Lung (tissue), 12 donors: ENCODE data around the gene AP1M2. TPM values are rescaled to one million over a fixed set of nuclear protein-coding genes. Genes with fewer than 3 reads are reported as not detected.
"Not testable (repeated sequence)": the region's sequence is repeated elsewhere in the genome, so short reads cannot be mapped to it uniquely, and the experiment has no call there.

Experiments
- ATAC-seq: fragments of 200-7000 bp; cut with Tn5 transposase; one replicate; pipeline ENCODE4 v1.9.1; 2020; ENCODE audit warnings: moderate number of reproducible peaks; ENCODE audit not compliant: insufficient read depth, low FRiP score
- DNase-seq, 3 donors: peaks; one replicate each; pipeline ENCODE4 v3.0.0-alpha.2; 2013 to 2017
- H3K27ac ChIP-seq, 2 donors: one replicate each; pipeline ENCODE4 v1.5.1; 2013; ENCODE audit warnings: mild to moderate bottlenecking in 2 of 2, moderate library complexity in 2 of 2, control low read depth in 1 of 2, inconsistent platforms in 1 of 2, low read depth in 1 of 2, low read length in 1 of 2
- H3K27me3 ChIP-seq, 3 donors: one replicate each; pipeline ENCODE4 v1.5.1; 2013; ENCODE audit warnings: low read length in 2 of 3; ENCODE audit not compliant: control insufficient read depth in 3 of 3, insufficient read depth in 3 of 3
- H3K36me3 ChIP-seq, 4 donors: one replicate each; pipeline ENCODE4 v1.5.1; 2013; ENCODE audit warnings: low read length in 4 of 4, mild to moderate bottlenecking in 1 of 4, moderate library complexity in 1 of 4; ENCODE audit not compliant: control insufficient read depth in 4 of 4, insufficient read depth in 4 of 4
- H3K4me1 ChIP-seq, 5 donors: one replicate each; pipeline ENCODE4 v1.5.1; 2013; ENCODE audit warnings: low read length in 5 of 5, mild to moderate bottlenecking in 2 of 5, moderate library complexity in 1 of 5; ENCODE audit not compliant: control insufficient read depth in 5 of 5, insufficient read depth in 5 of 5
- H3K4me3 ChIP-seq: one replicate; pipeline ENCODE4 v1.5.1; 2013; ENCODE audit warnings: mild to moderate bottlenecking, control low read depth, moderate library complexity
- H3K9ac ChIP-seq, 2 donors: one replicate each; pipeline ENCODE4 v1.5.1; 2013; ENCODE audit warnings: low read length in 2 of 2, control low read depth in 1 of 2; ENCODE audit not compliant: insufficient read depth in 1 of 2
- H3K9me3 ChIP-seq, 4 donors: one replicate each; pipeline ENCODE4 v1.5.1; 2013; ENCODE audit warnings: low read length in 3 of 4, mild to moderate bottlenecking in 1 of 4, moderate library complexity in 1 of 4; ENCODE audit not compliant: control insufficient read depth in 4 of 4, insufficient read depth in 3 of 4
- CTCF ChIP-seq: IDR thresholded peaks from 2 replicates; pipeline ENCODE4 v1.5.1; 2012; ENCODE audit warnings: mild to moderate bottlenecking; ENCODE audit errors: control extremely low read depth, extremely low read depth
- WGBS, 2 donors: extraction: QIAGEN DNeasy Blood & Tissue Kit; methylation state at CpG; one replicate each; pipeline ENCODE4 v1.1.7; 2013; 5-methylcytosine and 5-hydroxymethylcytosine counted together
- polyA plus RNA-seq, 2 donors: library from polyadenylated mRNA; stranded (reverse); fragments of 200-250 nt; gene quantifications; one replicate each; pipeline ENCODE4 v1.2.1, GENCODE V29; 2013
- total RNA-seq, 2 donors: library from RNA; depleted of rRNA in 1 of 2; stranded (reverse); fragments of >200 nt in 1 of 2; gene quantifications; one replicate each; pipeline ENCODE4 v1.2.1, GENCODE V29; 2014 to 2021
- donor health status: control.
- donor health status: control.
- donor health status: Bipolar disorder and iron deficiency.
- donor health status: healthy.
- donor health status: DM: yes; HTN: yes; CAD: no.

The AP1M2 gene
- total and polyA plus RNA-seq, 4 donors: 31.6 to 70.9 (median 48.9) TPM

- Histone ChIP-seq H3K4me1 (peaks cover 0 to 4% (median 1%) of the 10 kb centered on the region in 5 donors), H3K9me3 (no peaks in the 10 kb centered on the region), H3K9ac (no peak overlapping the region), H3K4me3 (no peak overlapping the region), H3K27me3 (no peaks in the 10 kb centered on the region), H3K36me3 (peaks cover 0 to 4% (median 0%) of the 10 kb centered on the region in 4 donors), H3K27ac (no peak overlapping the region)
- ATAC-seq: no peak
- TF ChIP-seq CTCF: no peak
- WGBS, 2 donors: 89 to 95% methylated on average over 8 of the region's 8 CpGs
- no peak for DNase-seq
Observed at GRCh38 chr19:10574462-10574861, 12.7 kb downstream of the AP1M2 start.

- not testable (repeated sequence) for H3K9me3 ChIP-seq, H3K4me3 ChIP-seq, ATAC-seq, H3K4me1 ChIP-seq, H3K36me3 ChIP-seq, H3K27ac ChIP-seq, DNase-seq, H3K27me3 ChIP-seq, H3K9ac ChIP-seq
- 92 to 93% methylated on average over 6 of the region's 6 CpGs for WGBS, 2 donors
Observed at GRCh38 chr19:10573793-10574192, 13.3 kb downstream of the AP1M2 start.

GRCh38 chr19:10568826-10569651 is 18.1 kb downstream of the AP1M2 start, which contains the start of gene CDKN2D:
TSS of gene CDKN2D (minus strand) at chr19:10568979. CDS start at chr19:10568653, 326 bp downstream.
- Histone ChIP-seq H3K36me3 (no peaks in the 10 kb centered on the region), H3K27me3 (no peaks in the 10 kb centered on the region), H3K9ac (peak within 1 kb of the TSS in 1 of 2 donors; percentile 61), H3K4me1 (peaks cover 0 to 30% (median 14%) of the 10 kb centered on the region in 5 donors), H3K9me3 (no peaks in the 10 kb centered on the region), H3K27ac (peak within 1 kb of the TSS; percentile 84 to 90), H3K4me3 (peak within 1 kb of the TSS; percentile 83)
- ATAC-seq (peak; percentile 89), DNase-seq (peak; percentile 99 to 100 (median 100))
- peak; percentile 53 for TF ChIP-seq CTCF
- 0 to 1% methylated on average over 63 to 71 of the region's 71 CpGs for WGBS, 2 donors

- H3K9ac ChIP-seq: peak overlapping the region in 1 of 2 donors; percentile 61
- H3K9me3 ChIP-seq: no peaks in the 10 kb centered on the region
- TF ChIP-seq CTCF: no peak
- H3K4me3 ChIP-seq: peak overlapping the region; percentile 83
- H3K4me1 ChIP-seq: peaks cover 0 to 30% (median 14%) of the 10 kb centered on the region in 5 donors
- WGBS, 2 donors: 1% methylated on average over 46 to 58 of the region's 58 CpGs
- no peaks in the 10 kb centered on the region for H3K36me3 ChIP-seq
- DNase-seq (no peak), ATAC-seq (no peak)
- no peaks in the 10 kb centered on the region for H3K27me3 ChIP-seq
- H3K27ac ChIP-seq: peak overlapping the region; percentile 84 to 90
Observed at GRCh38 chr19:10568062-10568825, 18.9 kb downstream of the AP1M2 start.
